SK-N-SH (cell line): ENCODE data around the gene GNE. TPM values are rescaled to one million over a fixed set of nuclear protein-coding genes. Genes with fewer than 3 reads are reported as not detected.
A peak's percentile ranks its signal among the peaks of the same experiment; 100 is the strongest.

Experiments used
- CTCF ChIA-PET: fragments of 300-600, 350-600 bp; formaldehyde crosslinking; extraction: SDS; loops from one replicate; lab custom pipeline; 2021; lab: Yijun Ruan, JAX
- POLR2A ChIA-PET: fragments of 350-600 bp; sonication (Branson Sonifier 250); formaldehyde crosslinking; extraction: SDS; loops from one replicate; lab custom pipeline; 2020; ENCODE audit warnings: antibody characterized with exemption, inconsistent platforms; lab: Yijun Ruan, JAX
- DNase-seq: peaks from one replicate; pipeline ENCODE4 v3.0.0; 2012
- H2AFZ ChIP-seq: fragments of 200-600 bp; sonication (generic); 2 replicates; pipeline ENCODE4 v1.8.1; 2016; ENCODE audit warnings: antibody characterized with exemption, mild to moderate bottlenecking, low read depth
- H3F3A ChIP-seq: fragments of 200-600 bp; sonication (generic); replicated peaks from 2 replicates; pipeline ENCODE3; 2016; ENCODE audit warnings: antibody characterized with exemption, mild to moderate bottlenecking; ENCODE audit not compliant: insufficient read depth
- H3K27ac ChIP-seq, 2 experiments: fragments of 200-500 bp in 1 of 2; fragments of 200-600 bp in 1 of 2; sonication (Bioruptor generic) in 1 of 2; sonication (generic), shearing (Covaris generic) in 1 of 2; 2 replicates each; pipeline versions ENCODE4 v1.5.1 to v1.6.1; 2014 to 2016; ENCODE audit warnings: low read depth in 2 of 2, inconsistent platforms in 1 of 2, low read length in 1 of 2, mild to moderate bottlenecking in 1 of 2, mixed read lengths in 1 of 2
- H3K27me3 ChIP-seq: fragments of 200-600 bp; sonication (generic), shearing (Covaris generic); 2 replicates; pipeline ENCODE4 v1.6.1; 2016; ENCODE audit warnings: mixed run types; ENCODE audit not compliant: insufficient read depth
- H3K36me3 ChIP-seq, 2 experiments: fragments of 200-500 bp in 1 of 2; fragments of 200-600 bp in 1 of 2; sonication (Bioruptor generic) in 1 of 2; sonication (generic) in 1 of 2; replicated peaks in 1 of 2; 2 replicates each; pipeline versions ENCODE3 to v1.5.1; 2014 to 2016; ENCODE audit warnings: low read length in 1 of 2, mild to moderate bottlenecking in 1 of 2; ENCODE audit not compliant: insufficient read depth in 2 of 2, control insufficient read depth in 1 of 2
- H3K4me1 ChIP-seq, 2 experiments: fragments of 200-500 bp in 1 of 2; fragments of 200-600 bp in 1 of 2; sonication (Bioruptor generic) in 1 of 2; sonication (generic), shearing (Covaris generic) in 1 of 2; 2 replicates each; pipeline versions ENCODE4 v1.5.1 to v1.6.1; 2014 to 2016; ENCODE audit warnings: low read depth in 1 of 2, low read length in 1 of 2, mixed run types in 1 of 2; ENCODE audit not compliant: insufficient read depth in 2 of 2, control insufficient read depth in 1 of 2
- H3K4me2 ChIP-seq: fragments of 200-600 bp; sonication (generic), shearing (Covaris generic); 2 replicates; pipeline ENCODE4 v1.6.1; 2017; ENCODE audit warnings: mixed run types
- H3K4me3 ChIP-seq, 2 experiments: fragments of 200-500 bp in 1 of 2; fragments of 200-600 bp in 1 of 2; sonication (Bioruptor generic) in 1 of 2; sonication (generic), shearing (Covaris generic) in 1 of 2; 2 replicates each; pipeline versions ENCODE4 v1.5.1 to v1.8.1; 2014 to 2016; ENCODE audit warnings: low read depth in 2 of 2, inconsistent platforms in 1 of 2, low read length in 1 of 2, mild to moderate bottlenecking in 1 of 2, mixed read lengths in 1 of 2, moderate library complexity in 1 of 2
- H3K79me2 ChIP-seq: fragments of 200-600 bp; sonication (generic); 2 replicates; pipeline ENCODE4 v1.8.1; 2017; ENCODE audit warnings: mild to moderate bottlenecking; ENCODE audit not compliant: insufficient read depth
- H3K9ac ChIP-seq: fragments of 200-600 bp; sonication (generic); 2 replicates; pipeline ENCODE4 v1.6.1; 2017; ENCODE audit warnings: mixed run types
- H3K9me2 ChIP-seq: fragments of 200-600 bp; sonication (generic); 2 replicates; pipeline ENCODE4 v1.6.1; 2017; ENCODE audit warnings: mixed run types
- H3K9me3 ChIP-seq: fragments of 200-600 bp; sonication (generic); 2 replicates; pipeline ENCODE4 v1.6.1; 2017; ENCODE audit warnings: mixed run types, mild to moderate bottlenecking, moderate library complexity
- H4K20me1 ChIP-seq: fragments of 200-600 bp; sonication (generic); 2 replicates; pipeline ENCODE4 v1.6.1; 2017; ENCODE audit warnings: mild to moderate bottlenecking, mixed run types; ENCODE audit not compliant: insufficient read depth
- ELF1 ChIP-seq: IDR thresholded peaks from 2 replicates; pipeline ENCODE4 v1.4.0; 2012
- EP300 ChIP-seq, 2 experiments: IDR thresholded peaks; 2 replicates each; pipeline versions ENCODE4 v1.4.0 to v1.6.1; 2012; ENCODE audit warnings: borderline replicate concordance in 1 of 2, low read depth in 1 of 2, low read length in 1 of 2
- FOSL2 ChIP-seq: IDR thresholded peaks from 2 replicates; pipeline ENCODE4 v1.4.0; 2012; ENCODE audit warnings: low read depth, mild to moderate bottlenecking, moderate library complexity, borderline replicate concordance
- FOXJ3 ChIP-seq: sonication (generic); formaldehyde crosslinking; IDR thresholded peaks from 2 replicates; pipeline ENCODE4 v1.5.1; 2020; ENCODE audit warnings: mild to moderate bottlenecking, missing genetic modification reagents
- GABPA ChIP-seq: IDR thresholded peaks from 2 replicates; pipeline ENCODE4 v1.4.0; 2012; ENCODE audit warnings: low read depth, mild to moderate bottlenecking
- GATA2 ChIP-seq: sonication (generic); formaldehyde crosslinking; IDR thresholded peaks from 2 replicates; pipeline ENCODE4 v1.5.0; 2020; ENCODE audit warnings: mild to moderate bottlenecking, missing genetic modification reagents
- JUND ChIP-seq: IDR thresholded peaks from 2 replicates; pipeline ENCODE4 v1.4.0; 2012
- MEF2A ChIP-seq: IDR thresholded peaks from 2 replicates; pipeline ENCODE4 v1.4.0; 2012; ENCODE audit warnings: low read depth, borderline replicate concordance
- MXI1 ChIP-seq: IDR thresholded peaks from 2 replicates; pipeline ENCODE4 v1.6.1; 2012; ENCODE audit warnings: mild to moderate bottlenecking, low read depth, low read length, improper control_type of control experiment
- NFIC ChIP-seq: IDR thresholded peaks from 2 replicates; pipeline ENCODE4 v1.4.0; 2012; ENCODE audit warnings: borderline replicate concordance
- PBX3 ChIP-seq: IDR thresholded peaks from 2 replicates; pipeline ENCODE4; 2012
- POLR2AphosphoS5 ChIP-seq: IDR thresholded peaks from 2 replicates; pipeline ENCODE4 v1.6.1; 2012; ENCODE audit warnings: low read depth, low read length
- RCOR1 ChIP-seq: fragments of 150-350 bp; IDR thresholded peaks from 2 replicates; pipeline ENCODE4 v1.6.1; 2017; ENCODE audit warnings: antibody characterized with exemption, low read length
- RFX5 ChIP-seq: IDR thresholded peaks from 2 replicates; pipeline ENCODE4 v1.6.1; 2012; ENCODE audit warnings: mild to moderate bottlenecking, improper control_type of control experiment, low read length
- SIN3A ChIP-seq: IDR thresholded peaks from 2 replicates; pipeline ENCODE4 v1.6.1; 2012; ENCODE audit warnings: low read depth, mild to moderate bottlenecking, low read length, moderate library complexity, borderline replicate concordance
- TAF1 ChIP-seq: IDR thresholded peaks from 2 replicates; pipeline ENCODE4 v1.6.1; 2012; ENCODE audit warnings: low read depth, mild to moderate bottlenecking, low read length, moderate library complexity, borderline replicate concordance
- TCF12 ChIP-seq: IDR thresholded peaks from 2 replicates; pipeline ENCODE4 v1.4.0; 2012
- USF1 ChIP-seq: IDR thresholded peaks from 2 replicates; pipeline ENCODE4 v1.4.0; 2012; ENCODE audit warnings: low read depth, borderline replicate concordance
- YY1 ChIP-seq: IDR thresholded peaks from 2 replicates; pipeline ENCODE4 v1.4.0; 2012; ENCODE audit warnings: low read depth, mild to moderate bottlenecking
- WGBS: methylation state at CpG from one replicate; pipeline ENCODE4 v1.1.6; 2017; ENCODE audit warnings: low lambda C conversion rate; 5-methylcytosine and 5-hydroxymethylcytosine counted together
- polyA plus RNA-seq, 3 experiments: library from polyadenylated mRNA; depleted of rRNA; stranded (reverse); fragments of >200 nt; gene quantifications; 2 replicates each; pipeline ENCODE4 v1.2.3, GENCODE V29; 2012
- TF ChIP-seq, protein P1 (sequence below): fragments of 200-600 bp; sonication (generic); IDR thresholded peaks from 2 replicates; pipeline ENCODE4 v1.6.1; 2017; ENCODE audit warnings: antibody characterized with exemption, mild to moderate bottlenecking, moderate library complexity
- TF ChIP-seq, protein P2 (sequence below): IDR thresholded peaks from 2 replicates; pipeline ENCODE4 v1.4.0; 2012; ENCODE audit warnings: low read depth

The GNE gene
- polyA plus RNA-seq, 1 of the 3 experiments (the other 2 are of a cell fraction): 13.0 TPM

- TF ChIP-seq YY1 (no peak), FOXJ3 (no peak)
- TF ChIP-seq, all 33 proteins: peak for 0
Measured at GRCh38 chr9:36278243-36278642, 20.0 kb upstream of the GNE start (continued).

GRCh38 chr9:36276781-36277181 is 18.5 kb upstream of the GNE start:
- CTCF ChIA-PET: interaction anchor here (1.0 kb wide), 1 partner anchor 52 kb away, joined by 3 read pairs; no protein-coding TSS in a partner anchor
- H3K27me3 ChIP-seq: no peaks in the 10 kb centered on the region
- POLR2A ChIA-PET: no interaction called here
- H3K27ac ChIP-seq: no peak overlapping the region
- H3K9me2 ChIP-seq: no peaks in the 10 kb centered on the region
- H3K9me3 ChIP-seq: no peaks in the 10 kb centered on the region
- H3K4me2 ChIP-seq: peak overlapping the region; percentile 32; the same call in 1 of the 2 replicates
- no peak for DNase-seq
- no peaks in the 10 kb centered on the region for H3K4me1 ChIP-seq
- peak overlapping the region; percentile 66; the same call in 1 of the 2 replicates for H2AFZ ChIP-seq
- 55% methylated on average over 7 of the region's 7 CpGs for WGBS
- no peak overlapping the region for H3K9ac ChIP-seq
- no peaks in the 10 kb centered on the region for H3K36me3 ChIP-seq
- H3K4me3 ChIP-seq: peak overlapping the region in 1 of 2 experiments; percentile 9; a peak in 1 of 4 replicates
- H4K20me1 ChIP-seq: no peaks in the 10 kb centered on the region
- no peak for TF ChIP-seq GABPA
- TF ChIP-seq, protein P1, sequence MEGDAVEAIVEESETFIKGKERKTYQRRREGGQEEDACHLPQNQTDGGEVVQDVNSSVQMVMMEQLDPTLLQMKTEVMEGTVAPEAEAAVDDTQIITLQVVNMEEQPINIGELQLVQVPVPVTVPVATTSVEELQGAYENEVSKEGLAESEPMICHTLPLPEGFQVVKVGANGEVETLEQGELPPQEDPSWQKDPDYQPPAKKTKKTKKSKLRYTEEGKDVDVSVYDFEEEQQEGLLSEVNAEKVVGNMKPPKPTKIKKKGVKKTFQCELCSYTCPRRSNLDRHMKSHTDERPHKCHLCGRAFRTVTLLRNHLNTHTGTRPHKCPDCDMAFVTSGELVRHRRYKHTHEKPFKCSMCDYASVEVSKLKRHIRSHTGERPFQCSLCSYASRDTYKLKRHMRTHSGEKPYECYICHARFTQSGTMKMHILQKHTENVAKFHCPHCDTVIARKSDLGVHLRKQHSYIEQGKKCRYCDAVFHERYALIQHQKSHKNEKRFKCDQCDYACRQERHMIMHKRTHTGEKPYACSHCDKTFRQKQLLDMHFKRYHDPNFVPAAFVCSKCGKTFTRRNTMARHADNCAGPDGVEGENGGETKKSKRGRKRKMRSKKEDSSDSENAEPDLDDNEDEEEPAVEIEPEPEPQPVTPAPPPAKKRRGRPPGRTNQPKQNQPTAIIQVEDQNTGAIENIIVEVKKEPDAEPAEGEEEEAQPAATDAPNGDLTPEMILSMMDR: no peak
- TF ChIP-seq SIN3A: no peak
- TF ChIP-seq RFX5: no peak
- no peak for TF ChIP-seq TAF1
- no peak for TF ChIP-seq YY1
- TF ChIP-seq, protein P2, sequence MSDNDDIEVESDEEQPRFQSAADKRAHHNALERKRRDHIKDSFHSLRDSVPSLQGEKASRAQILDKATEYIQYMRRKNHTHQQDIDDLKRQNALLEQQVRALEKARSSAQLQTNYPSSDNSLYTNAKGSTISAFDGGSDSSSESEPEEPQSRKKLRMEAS: no peak
- TF ChIP-seq PBX3: no peak
- no peak for TF ChIP-seq GATA2 (CRISPR knock-in tag)
- no peak for TF ChIP-seq FOSL2
- no peak for TF ChIP-seq NFIC
- no peak for TF ChIP-seq EP300 (IDR thresholded peaks at IDR 0.05; ENCODE audit: borderline replicate concordance in 1 of 2, low read depth in 1 of 2, low read length in 1 of 2)
- TF ChIP-seq, all 33 proteins: peak for 0
- Histone ChIP-seq H3F3A (no peaks in the 10 kb centered on the region), H3K79me2 (no peaks in the 10 kb centered on the region)

- H3K79me2 ChIP-seq: no peaks in the 10 kb centered on the region
- H3K9ac ChIP-seq: no peak overlapping the region
- ChIA-PET POLR2A (no interaction called here), CTCF (interaction anchor here (1.0 kb wide), 2 partner anchors 10 to 52 kb away, joined by 3 read pairs; no protein-coding TSS in a partner anchor)
- no peaks in the 10 kb centered on the region for H4K20me1 ChIP-seq
- H3K4me2 ChIP-seq: peak overlapping the region; percentile 32; the same call in 1 of the 2 replicates
- no peaks in the 10 kb centered on the region for H3K4me1 ChIP-seq
- no peak for TF ChIP-seq EP300 (IDR thresholded peaks at IDR 0.05; ENCODE audit: borderline replicate concordance in 1 of 2, low read depth in 1 of 2, low read length in 1 of 2)
- TF ChIP-seq MXI1: no peak
- no peak for TF ChIP-seq RCOR1
- no peak for TF ChIP-seq JUND
- no peak for TF ChIP-seq USF1
- no peak for TF ChIP-seq GABPA
- no peak for TF ChIP-seq POLR2AphosphoS5
- TF ChIP-seq MEF2A: no peak
- TF ChIP-seq TCF12: no peak
- no peak for TF ChIP-seq ELF1
- no peak for TF ChIP-seq TAF1
- no peaks in the 10 kb centered on the region for H3K36me3 ChIP-seq
- H3K9me3 ChIP-seq: no peaks in the 10 kb centered on the region
- no peaks in the 10 kb centered on the region for H3K27me3 ChIP-seq
- WGBS: 90% methylated on average over 1 of the region's 1 CpG
- H3K27ac ChIP-seq: no peak overlapping the region
- DNase-seq: no peak
- no peaks in the 10 kb centered on the region for H3K9me2 ChIP-seq
- peak overlapping the region; percentile 66; the same call in 1 of the 2 replicates for H2AFZ ChIP-seq
- H3F3A ChIP-seq: no peaks in the 10 kb centered on the region
- H3K4me3 ChIP-seq: peak overlapping the region in 1 of 2 experiments; percentile 9; a peak in 1 of 4 replicates
Measured at GRCh38 chr9:36276254-36276653, 18.0 kb upstream of the GNE start.
